HepG2 (cell line): ENCODE data around the gene TPPP2. TPM values are rescaled to one million over a fixed set of nuclear protein-coding genes. Genes with fewer than 3 reads are reported as not detected.

Source experiments
- AHDC1 ChIP-seq: sonication (generic); formaldehyde crosslinking; IDR thresholded peaks from 2 replicates; pipeline ENCODE4 v1.5.1; 2020; ENCODE audit warnings: mild to moderate bottlenecking, missing genetic modification reagents, borderline replicate concordance
- FOXC1 ChIP-seq: sonication (generic); formaldehyde crosslinking; IDR thresholded peaks from 2 replicates; pipeline ENCODE4 v1.8.0; 2022; ENCODE audit warnings: mild to moderate bottlenecking, missing genetic modification reagents, borderline replicate concordance
- GABPB1 ChIP-seq: IDR thresholded peaks from 2 replicates; pipeline ENCODE4 v1.6.1; 2016; ENCODE audit warnings: mild to moderate bottlenecking, missing genetic modification reagents, moderate library complexity, missing compliant biosample characterization
- HDAC1 ChIP-seq: sonication (generic); formaldehyde crosslinking; IDR thresholded peaks from 2 replicates; pipeline ENCODE4 v1.5.1; 2020; ENCODE audit warnings: mild to moderate bottlenecking, missing genetic modification reagents
- JARID2 ChIP-seq: sonication (generic); formaldehyde crosslinking; IDR thresholded peaks from 2 replicates; pipeline ENCODE4 v1.8.1; 2023; ENCODE audit warnings: missing genetic modification reagents, inconsistent platforms; ENCODE audit not compliant: insufficient replicate concordance
- NCOA2 ChIP-seq: sonication (generic); formaldehyde crosslinking; IDR thresholded peaks from 2 replicates; pipeline ENCODE4 v1.8.0; 2022; ENCODE audit warnings: inconsistent platforms
- PCBP2 ChIP-seq: fragments of 200-400 bp; formaldehyde crosslinking; optimal IDR thresholded peaks from 2 replicates; pipeline ENCODE3; 2018; ENCODE audit warnings: low read length, low read depth; ENCODE audit not compliant: poor library complexity, severe bottlenecking
- RNF2 ChIP-seq: fragments of 450-650 bp; conservative IDR thresholded peaks from 2 replicates; pipeline ENCODE4 v1.6.1; 2016; ENCODE audit warnings: low read depth
- SP1 ChIP-seq, 2 experiments: fragments of 450-650 bp in 1 of 2; sonication (generic) in 1 of 2; formaldehyde crosslinking in 1 of 2; IDR thresholded peaks; 2 replicates each; pipeline versions ENCODE4 v1.4.0 to v1.6.1; 2016 to 2020; ENCODE audit warnings: missing genetic modification reagents in 1 of 2
- TMF1 ChIP-seq: sonication (generic); formaldehyde crosslinking; IDR thresholded peaks from 2 replicates; pipeline ENCODE4 v1.8.1; 2022; ENCODE audit warnings: low read depth, missing genetic modification reagents
- ZNF101 ChIP-seq: sonication (generic); formaldehyde crosslinking; IDR thresholded peaks from 2 replicates; pipeline ENCODE4 v1.4.0; 2020; ENCODE audit warnings: mild to moderate bottlenecking, low read depth, missing genetic modification reagents, borderline replicate concordance
- ZNF549 ChIP-seq: sonication (generic); formaldehyde crosslinking; IDR thresholded peaks from 2 replicates; pipeline ENCODE4 v1.5.0; 2020; ENCODE audit warnings: missing genetic modification reagents
- ZNF672 ChIP-seq: sonication (generic); formaldehyde crosslinking; IDR thresholded peaks from 2 replicates; pipeline ENCODE4 v1.8.1; 2022; ENCODE audit warnings: missing genetic modification reagents
- ZNF800 ChIP-seq: sonication (generic); formaldehyde crosslinking; IDR thresholded peaks from 2 replicates; pipeline ENCODE4 v1.4.0; 2020; ENCODE audit warnings: missing genetic modification reagents
- polyA plus RNA-seq, 8 experiments: library from polyadenylated mRNA; depleted of rRNA in 3 of 8; stranded (reverse) in 7 of 8; unstranded in 1 of 8; fragments of >200 nt; fragmentation: Illumina TruSeq in 4 of 8; extraction: Trizol in 4 of 8; gene quantifications; 2 replicates each; pipeline versions ENCODE4 v1.2.1 to v1.2.3, GENCODE V29; 2011 to 2016; ENCODE audit warnings: low read depth in 4 of 8, missing spikeins in 1 of 8, mixed read lengths in 1 of 8; ENCODE audit not compliant: insufficient read depth in 1 of 8
- total RNA-seq, 5 experiments: library from RNA; depleted of rRNA; stranded (reverse); fragments of >200 nt; fragmentation: Illumina TruSeq; extraction: Trizol; gene quantifications; 2 replicates each; pipeline ENCODE4 v1.2.3, GENCODE V29; 2016; ENCODE audit warnings: low read depth in 1 of 5
- TF ChIP-seq, protein P1 (sequence below): IDR thresholded peaks from 2 replicates; pipeline ENCODE4 v1.6.1; 2016; ENCODE audit warnings: missing compliant biosample characterization, missing genetic modification reagents, borderline replicate concordance
- TF ChIP-seq, protein P2 (sequence below): sonication (generic); formaldehyde crosslinking; conservative IDR thresholded peaks from 2 replicates; pipeline ENCODE4 v1.4.0; 2020; ENCODE audit warnings: missing genetic modification reagents

Gene TPPP2
- total and polyA plus RNA-seq, 2 of the 13 experiments (the other 11 are each of a cell fraction or from before 2014, with no cell fraction given) = 0.58 to 4.2 TPM

DNA sequence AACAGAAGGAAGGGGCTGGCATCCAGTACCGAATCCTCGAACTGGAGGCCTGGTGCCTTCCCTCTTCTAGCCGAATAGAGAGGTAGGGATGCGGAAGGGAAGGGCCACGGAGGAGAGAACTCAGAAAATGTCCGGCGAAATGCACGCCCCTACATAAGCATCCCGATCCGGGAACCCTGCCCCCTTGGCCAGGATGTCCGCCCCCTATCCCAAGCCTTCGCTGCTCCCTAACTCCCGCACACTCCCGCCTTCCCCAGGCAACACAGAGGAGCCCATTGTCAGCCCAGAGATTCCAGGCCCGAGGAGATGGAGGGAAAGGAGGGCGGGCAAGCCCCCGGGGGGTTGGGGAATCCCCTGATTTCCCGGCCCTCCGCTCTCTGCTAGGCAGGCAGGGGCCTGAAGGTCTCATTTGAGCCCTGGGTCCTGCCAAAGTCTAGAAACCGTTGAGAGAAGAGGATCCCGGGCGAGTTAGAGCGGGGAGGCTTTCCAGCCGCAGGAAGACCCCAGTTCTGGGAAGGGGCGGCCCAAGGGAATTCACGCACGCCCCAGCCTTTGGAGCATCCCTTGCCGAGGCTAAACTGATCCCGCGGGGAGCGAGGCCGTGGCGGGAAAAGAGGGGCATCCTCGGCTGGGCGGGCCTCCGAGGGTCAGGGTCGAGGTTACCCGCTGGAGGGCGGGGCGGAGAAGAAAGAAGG is 39.5 kb downstream of the TPPP2 start (continued):
- TF ChIP-seq, protein P1, sequence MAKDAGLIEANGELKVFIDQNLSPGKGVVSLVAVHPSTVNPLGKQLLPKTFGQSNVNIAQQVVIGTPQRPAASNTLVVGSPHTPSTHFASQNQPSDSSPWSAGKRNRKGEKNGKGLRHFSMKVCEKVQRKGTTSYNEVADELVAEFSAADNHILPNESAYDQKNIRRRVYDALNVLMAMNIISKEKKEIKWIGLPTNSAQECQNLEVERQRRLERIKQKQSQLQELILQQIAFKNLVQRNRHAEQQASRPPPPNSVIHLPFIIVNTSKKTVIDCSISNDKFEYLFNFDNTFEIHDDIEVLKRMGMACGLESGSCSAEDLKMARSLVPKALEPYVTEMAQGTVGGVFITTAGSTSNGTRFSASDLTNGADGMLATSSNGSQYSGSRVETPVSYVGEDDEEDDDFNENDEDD = peak; percentile 88; the same call in 1 of the 2 replicates
- TF ChIP-seq SP1 (IDR thresholded peaks at IDR 0.05) (no peak), SP1 (CRISPR knock-in tag; IDR thresholded peaks at IDR 0.05) (peak; percentile 75), TMF1 (CRISPR knock-in tag) (no peak), ZNF101 (CRISPR knock-in tag) (0 out of 2 replicates have a peak, but pooled peaks have one; percentile 36), HDAC1 (CRISPR knock-in tag) (peak; percentile 90), GABPB1 (CRISPR knock-in tag) (peak; percentile 27; the same call in 1 of the 2 replicates), AHDC1 (CRISPR knock-in tag) (peak; percentile 55; the same call in 1 of the 2 replicates), PCBP2 (peak; percentile 44), ZNF549 (CRISPR knock-in tag) (no peak), JARID2 (no peak), NCOA2 (peak; percentile 54; the same call in 1 of the 2 replicates), RNF2 (peak; percentile 69; the same call in 1 of the 2 replicates), ZNF800 (CRISPR knock-in tag) (0 out of 2 replicates have a peak, but pooled peaks have one; percentile 47), FOXC1 (0 out of 2 replicates have a peak, but pooled peaks have one; percentile 24), ZNF672 (0 out of 2 replicates have a peak, but pooled peaks have one; percentile 26)
- TF ChIP-seq, protein P2, sequence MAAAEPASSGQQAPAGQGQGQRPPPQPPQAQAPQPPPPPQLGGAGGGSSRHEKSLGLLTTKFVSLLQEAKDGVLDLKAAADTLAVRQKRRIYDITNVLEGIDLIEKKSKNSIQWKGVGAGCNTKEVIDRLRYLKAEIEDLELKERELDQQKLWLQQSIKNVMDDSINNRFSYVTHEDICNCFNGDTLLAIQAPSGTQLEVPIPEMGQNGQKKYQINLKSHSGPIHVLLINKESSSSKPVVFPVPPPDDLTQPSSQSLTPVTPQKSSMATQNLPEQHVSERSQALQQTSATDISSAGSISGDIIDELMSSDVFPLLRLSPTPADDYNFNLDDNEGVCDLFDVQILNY (CRISPR knock-in tag) = peak; percentile 91
